GM18508 (cell line): ENCODE data around the gene PITPNC1.
"Not testable (repeated sequence)": the region's sequence is repeated elsewhere in the genome, so short reads cannot be mapped to it uniquely, and the experiment has no call there.

Experiments used
- ATAC-seq: cut with Tn5 transposase; IDR thresholded peaks from one replicate; pipeline ENCODE4 v1.9.1; 2021; ENCODE audit warnings: moderate number of reproducible peaks; ENCODE audit not compliant: insufficient read depth, unreplicated experiment

PITPNC1 gene

DNA sequence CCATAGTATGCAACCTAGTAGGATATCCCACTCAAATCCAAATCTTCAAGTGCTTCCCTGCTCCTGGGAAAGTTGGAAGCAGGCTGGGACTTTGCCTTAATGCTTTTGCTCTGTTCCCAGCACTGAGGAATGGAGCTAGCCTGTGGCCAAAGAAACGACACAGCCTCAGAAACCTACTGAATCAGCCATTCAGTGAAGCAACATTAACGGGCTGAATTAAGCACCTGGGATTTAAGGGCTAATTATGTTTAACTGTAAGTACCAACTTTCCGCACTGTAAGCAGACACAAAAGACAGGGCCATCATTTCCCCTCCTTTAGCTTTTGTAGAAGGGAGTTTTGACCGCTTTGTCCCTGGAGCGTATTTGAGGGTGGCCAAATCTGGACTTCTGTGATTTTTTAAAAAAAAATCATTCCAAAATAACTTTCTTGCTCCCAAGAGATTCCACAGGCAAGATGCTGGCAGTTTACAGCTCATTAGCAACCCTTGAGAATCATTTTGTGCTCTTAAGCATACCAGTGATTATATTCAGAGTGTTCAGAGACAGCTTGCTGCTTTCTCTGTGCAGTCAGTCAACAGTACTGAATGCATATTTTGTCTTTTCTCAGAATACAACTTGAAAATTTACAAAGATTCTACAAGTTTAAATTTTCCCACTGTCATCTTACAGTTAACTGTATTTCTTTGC, 323.1 kb downstream of the PITPNC1 start:
- no peak for ATAC-seq

DNA sequence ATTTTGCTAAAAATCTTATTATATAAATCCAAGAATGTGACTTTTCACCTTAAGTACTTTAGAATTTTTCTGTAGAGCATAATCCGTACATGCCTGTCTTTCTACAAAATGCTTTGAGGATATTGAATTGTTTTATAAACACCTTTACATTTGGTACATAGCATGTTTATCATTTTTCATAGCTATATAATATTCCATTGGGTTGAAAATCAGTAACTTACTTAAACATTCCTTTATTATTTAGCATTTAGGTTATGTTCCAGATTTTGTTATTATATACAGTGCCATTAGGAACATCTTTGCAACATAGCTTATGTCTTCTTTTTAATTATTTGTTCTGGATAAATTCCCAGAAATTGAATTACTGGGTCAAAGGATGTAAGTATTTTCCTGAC, 323.6 kb downstream of the PITPNC1 start:
- ATAC-seq, result no peak

DNA sequence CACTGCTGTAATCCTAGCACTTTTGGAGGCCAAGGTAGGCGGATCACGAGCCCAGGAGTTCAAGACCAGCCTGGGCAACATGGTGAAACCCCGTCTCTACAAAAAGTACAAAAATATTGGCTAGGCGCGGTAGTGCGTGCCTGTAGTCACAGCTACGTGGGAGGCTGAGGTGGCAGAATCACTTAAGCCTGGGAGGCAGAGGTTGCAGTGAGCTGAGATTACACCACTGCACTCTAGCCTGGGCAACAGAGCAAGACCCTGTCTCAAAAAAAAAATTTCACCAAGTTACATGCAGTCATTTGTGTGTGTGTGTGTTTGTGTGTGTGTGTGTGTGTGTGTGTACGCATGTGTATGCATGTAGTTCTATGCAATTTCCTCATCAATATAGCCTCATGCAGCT, 325.8 kb downstream of the PITPNC1 start:
- ATAC-seq, result not testable (repeated sequence)

DNA sequence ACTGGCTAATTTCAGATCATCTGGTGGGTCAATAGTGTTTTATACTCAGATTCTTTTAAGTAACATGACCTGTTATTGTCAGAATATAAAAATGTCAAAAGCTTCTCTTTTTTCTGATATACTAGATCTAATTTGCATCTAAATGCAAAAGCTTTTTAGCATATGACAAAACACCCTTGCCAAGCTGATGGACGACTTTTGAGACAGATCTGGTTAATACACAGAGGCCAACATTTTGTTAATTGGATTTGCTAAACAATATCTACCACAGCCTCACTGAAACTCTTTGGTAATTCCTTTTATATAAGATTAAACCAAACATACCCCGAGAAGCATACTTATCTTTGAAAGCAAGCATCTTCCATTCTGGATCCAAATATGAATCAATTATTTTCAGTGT, 330.4 kb downstream of the PITPNC1 start:
- ATAC-seq, result no peak

DNA sequence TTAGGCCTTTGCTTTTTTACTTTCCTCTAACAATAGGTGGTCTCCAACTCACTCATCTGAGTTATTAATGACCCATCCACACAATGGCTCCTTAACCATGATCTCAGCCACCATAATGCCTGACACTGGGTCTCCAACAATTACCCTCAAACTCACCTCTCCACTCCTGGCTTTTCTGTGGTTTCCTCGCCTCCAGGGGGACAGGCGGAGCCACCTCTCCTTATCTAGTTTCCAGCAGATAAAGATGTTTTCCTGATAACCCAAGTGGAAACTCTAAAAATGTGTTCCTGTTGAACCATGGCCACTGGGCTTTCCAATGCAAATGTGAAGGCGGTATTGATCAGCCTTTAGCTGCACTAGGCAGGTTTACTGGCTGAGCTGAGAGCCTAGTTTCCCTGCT, 331.3 kb downstream of the PITPNC1 start:
- ATAC-seq, result no peak

DNA sequence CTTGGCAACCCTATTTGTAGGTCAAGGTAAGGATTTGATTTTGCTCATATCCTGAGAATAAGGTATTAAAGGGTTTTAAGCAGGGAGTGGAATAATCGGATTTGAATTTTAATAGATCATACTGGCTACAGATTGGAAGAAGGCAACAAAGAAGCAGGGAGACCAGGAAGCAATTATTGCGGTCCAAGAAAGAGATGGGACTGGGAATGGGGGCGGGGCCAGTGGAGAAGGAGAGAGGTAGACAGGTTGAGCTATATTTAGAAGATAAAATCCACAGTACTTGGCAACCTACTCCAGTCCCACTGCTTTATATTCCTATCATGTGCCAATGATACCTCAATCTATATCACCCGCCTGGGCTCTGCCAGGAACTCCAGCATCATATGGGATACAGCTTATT, 334.8 kb downstream of the PITPNC1 start:
- ATAC-seq, result no peak

DNA sequence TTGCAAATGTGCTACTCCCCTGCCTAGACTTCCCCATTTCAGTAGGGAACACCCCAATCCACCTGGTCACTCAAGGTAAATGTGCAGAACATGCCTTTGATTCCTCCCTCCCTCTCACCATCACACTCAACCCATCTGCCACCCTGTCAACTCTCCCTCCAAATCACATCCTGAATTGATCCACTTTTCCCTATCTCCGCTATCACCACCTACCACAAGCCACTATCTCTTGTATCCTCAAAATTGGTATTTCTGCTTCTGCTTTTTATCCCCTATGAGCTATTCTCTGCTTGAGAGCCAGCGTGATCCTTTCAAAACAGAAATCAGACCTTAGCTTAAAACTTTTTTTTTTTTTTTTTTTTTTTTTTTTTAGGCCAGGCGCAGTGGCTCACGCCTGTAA, 335.3 kb downstream of the PITPNC1 start:
- ATAC-seq, result no peak

DNA sequence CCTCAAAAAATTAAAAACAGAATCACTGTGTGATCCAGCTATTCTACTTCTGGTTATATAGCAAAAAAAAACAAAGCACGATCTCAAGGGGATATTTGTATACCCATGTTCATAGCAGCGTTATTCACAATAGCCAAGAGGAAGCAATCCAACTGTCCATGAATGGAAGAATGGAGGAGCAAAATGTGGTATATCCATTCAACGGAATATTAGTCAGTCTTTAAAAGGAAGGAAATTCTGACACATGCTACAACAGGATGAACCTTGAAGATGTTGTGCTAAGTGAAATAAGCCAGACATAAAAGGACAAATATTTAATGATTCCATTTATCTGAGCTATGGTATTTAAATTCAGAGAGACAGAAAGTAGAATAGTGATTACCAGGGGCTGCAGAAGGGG, 336.1 kb downstream of the PITPNC1 start:
- ATAC-seq, result no peak

DNA sequence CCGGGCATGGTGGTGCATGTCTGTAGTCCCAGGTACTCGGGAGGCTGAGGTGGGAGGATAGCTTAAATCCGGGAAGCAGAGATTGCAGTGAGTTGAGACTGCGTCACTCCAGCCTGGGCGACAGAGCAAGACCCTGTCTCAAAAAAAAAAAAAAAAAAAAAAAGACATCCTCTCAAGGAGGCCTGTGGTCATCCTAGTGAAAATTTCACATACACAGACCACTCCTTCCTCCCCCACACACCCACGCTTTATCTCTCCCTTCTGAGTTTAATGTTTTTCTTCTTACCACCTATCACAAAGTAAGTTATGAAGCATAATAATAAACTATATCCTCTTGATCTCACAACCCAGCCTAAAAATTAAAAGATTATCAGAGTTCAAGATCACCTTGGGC, 339.3 kb downstream of the PITPNC1 start:
- ATAC-seq, result no peak

DNA sequence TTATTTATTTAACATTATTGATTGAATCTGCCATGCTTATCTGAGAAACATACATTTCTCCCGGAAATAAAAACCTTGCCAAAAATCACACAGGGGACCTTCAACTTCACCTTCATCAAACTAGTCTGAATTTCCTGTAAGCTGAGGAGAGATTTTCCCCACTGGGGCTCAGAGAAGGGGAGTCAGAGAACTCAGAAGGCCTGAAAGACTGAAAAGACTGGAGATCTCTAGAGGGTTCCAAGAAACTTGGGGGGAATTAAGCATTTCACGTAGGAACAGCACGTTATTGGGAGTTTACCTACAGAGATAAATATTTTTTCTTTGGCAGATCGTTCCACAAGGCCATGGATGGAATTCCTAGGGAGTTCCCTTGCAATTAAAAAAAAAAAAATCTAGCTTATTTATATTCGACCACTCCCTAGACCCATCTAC, 340.1 kb downstream of the PITPNC1 start:
- ATAC-seq, result no peak

DNA sequence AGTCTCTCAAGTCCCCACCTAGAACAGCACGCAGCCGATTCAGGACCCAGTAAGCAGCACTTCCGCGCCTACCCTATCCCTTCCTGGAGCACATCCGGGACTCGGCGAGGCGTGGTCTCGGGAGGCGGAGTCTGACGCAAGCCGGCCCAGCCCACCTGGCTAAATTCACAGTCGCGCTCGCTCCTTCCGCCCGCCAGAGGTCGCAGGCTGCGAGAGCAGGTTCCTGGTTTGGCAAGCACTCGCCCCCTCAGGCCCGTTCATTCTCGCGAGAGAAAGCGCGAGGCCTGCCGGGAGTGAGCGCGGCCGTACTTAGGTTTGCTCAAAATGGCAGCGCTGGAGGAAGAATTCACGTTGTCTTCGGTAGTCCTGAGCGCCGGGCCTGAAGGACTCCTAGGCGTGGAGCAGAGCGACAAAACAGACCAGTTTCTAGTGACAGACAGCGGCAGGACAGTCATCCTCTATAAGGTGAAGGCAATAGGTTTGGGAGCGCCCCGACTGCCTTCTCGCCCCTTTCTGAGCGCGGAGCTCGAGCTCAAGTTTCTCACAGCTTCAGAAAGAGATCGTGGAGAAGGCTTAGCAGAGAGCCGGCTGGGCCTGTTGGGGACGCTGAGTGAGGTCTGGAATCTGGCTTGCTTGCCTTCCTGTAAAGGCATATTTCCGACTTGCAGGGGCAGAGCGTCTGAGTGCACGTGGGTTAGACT, 340.7 kb downstream of the PITPNC1 start, which contains the start of gene NOL11:
NOL11 (plus strand) TSS at position 313 of the 701 bp plus-strand sequence; CDS start at position 325, 12 bp downstream.
- peak; percentile 86 for ATAC-seq

DNA sequence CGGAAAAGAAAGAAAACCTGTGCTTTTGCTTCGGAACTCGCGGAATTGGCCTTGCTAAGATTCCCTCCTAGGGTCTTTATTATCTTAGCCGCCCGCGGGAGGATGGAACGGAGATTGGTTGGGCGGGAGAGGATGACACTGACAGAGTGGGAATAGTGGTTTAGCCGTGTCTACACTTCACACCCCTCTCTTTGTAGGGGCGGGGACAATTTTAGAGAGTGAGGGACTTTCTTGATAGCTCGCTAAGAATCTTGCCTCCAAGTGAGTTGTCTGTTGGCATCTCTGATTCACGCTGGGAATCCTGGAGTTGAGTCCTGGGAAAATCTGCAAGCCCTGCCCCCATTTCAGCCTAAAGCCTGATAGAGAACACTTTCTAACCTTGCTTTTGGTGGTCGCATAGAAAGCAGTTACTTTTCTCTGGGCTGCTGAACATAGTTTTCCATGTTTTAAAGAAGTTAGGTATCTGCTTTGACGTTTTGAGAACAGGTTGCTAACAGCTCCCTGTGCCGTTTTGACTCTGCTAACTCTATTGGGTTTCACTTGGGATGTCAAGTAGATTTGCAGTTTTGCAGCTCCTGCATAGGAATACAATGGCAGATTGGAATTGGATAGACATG, 341.4 kb downstream of the PITPNC1 start:
- no peak for ATAC-seq

DNA sequence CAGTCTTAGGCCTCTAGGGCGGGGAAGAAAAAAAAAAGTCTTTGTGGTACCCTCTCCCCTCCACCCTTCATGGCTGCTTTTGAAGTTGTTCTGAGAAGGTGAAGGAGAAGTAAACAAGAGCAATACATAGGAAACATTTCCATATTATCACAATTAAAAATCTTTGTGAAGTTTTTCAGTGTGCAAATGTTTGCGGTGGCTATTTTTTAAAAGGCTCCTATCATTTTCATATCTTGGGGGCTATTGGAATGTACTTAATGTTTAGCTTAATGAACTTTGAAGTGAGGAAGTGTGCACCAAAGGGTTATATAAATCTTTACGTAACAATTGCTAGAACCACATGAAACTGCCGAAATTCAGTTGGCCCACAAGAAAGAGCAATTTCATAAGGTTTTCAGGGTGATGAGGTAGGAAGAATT, 348.3 kb downstream of the PITPNC1 start:
- ATAC-seq, result no peak

DNA sequence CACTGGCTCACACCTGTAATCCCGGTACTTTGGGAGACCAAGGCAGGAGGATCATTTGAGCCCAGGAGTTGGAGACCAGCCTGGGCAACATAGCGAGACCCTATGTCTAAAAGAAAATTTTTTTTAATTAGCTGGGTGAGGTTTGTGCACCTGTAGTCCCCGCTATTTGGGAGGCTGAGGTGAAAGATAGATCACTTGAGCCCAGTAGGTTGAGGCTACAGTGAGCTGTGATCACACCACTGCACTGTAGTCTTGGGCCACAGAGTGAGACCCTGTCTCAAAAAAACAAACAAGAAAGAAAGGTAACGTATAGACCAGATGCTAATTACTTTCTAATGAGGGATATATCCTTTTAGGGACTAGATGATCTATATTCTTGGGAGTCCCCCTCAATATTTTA, 348.7 kb downstream of the PITPNC1 start:
- no peak for ATAC-seq

DNA sequence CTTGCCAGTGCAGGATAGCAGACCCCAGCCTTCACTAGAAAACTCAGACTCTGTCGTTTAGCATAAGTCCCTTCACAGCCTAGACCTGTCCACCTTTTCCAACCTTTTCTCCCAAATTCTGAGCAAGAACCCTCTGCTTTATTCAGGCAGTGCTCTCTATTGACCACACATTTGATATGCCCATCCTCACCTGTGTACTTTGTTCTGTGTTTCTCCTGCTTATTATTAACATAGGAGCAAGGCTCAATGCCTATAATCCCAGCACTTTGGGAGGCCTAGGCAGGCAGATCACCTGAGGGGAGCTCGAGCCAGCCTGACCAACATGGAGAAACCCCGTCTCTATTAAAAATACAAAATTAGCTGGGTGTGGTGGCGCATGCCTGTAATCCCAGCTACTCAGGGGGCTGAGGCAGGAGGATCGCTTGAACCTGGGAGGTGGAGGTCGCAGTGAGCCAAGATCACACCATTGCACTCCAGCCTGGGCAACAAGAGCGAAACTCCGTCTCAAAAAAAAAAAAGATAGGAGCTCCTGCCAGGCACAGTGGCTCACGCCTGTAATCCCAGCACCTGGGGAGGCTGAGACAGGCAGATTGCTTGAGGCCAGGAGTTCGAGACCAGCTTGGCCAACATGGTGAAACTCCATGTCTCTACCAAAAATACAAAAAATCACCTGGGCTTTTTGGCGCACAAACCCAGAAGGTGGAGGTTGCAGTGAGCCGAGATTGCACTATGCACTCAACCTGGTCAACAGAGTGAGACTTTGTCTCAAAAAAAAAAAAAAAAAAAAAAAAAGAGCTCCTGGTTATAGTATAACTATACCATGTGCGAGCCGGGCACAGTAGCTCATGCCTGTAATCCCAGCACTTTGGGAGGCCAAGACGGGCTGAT, 350.3 kb downstream of the PITPNC1 start:
- not testable (repeated sequence) for ATAC-seq

DNA sequence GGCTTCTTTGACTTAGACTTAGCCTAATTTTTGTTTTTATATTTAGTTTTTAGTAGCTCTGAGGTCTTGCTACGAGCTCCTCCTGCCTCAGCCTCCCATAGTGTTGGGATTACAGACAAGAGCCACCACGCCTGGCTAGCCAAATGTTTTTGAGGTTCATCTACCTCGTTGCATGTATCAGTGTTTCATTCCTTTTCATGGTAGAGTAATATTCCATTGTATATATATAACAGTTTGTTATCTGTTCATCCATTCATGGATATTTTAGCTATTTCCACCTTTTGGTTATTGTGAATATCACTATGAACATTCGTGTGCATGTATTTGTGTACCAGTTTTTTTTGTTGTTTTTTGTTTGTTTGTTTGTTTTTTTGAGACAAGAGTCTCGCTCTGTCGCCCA, 352.8 kb downstream of the PITPNC1 start:
- no peak for ATAC-seq

DNA sequence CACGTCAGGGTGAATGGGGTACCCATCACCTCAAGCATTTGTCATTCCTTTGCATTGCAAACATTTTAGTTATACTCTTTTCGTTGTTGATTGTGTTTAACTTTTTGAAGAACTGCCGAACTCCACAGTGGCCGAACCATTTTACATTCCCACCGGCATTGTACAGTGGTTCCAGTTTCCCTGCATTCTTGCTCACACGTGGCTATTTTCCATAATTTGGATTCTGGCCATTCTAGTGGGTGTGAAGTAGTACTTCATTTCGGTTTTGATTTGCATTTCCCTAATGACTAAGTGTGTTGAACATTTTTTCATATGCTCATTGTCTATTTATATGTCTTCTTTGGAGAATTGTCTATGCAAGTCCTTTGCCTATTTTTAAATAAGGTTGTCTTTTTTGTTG, 353.6 kb downstream of the PITPNC1 start:
- ATAC-seq, result no peak

DNA sequence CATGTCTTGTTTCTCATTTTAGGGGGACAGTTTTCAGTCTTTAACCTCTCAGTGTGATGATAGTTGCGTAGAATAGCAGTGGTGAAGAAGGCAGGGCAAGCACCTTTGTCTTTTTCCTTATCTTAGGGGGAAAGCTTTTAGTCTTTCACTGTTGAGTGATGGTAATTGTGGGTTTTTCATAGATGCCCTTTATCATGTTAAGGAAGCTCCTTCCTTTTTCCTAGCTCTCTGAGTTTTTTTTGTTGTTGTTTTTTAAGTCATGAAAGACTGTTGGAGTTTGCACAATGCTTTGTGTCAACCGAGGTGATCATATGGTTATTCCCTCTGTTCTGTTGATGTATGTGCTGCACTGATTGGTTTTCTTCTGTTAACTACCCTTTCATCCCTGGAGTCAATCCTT, 356.4 kb downstream of the PITPNC1 start:
- no peak for ATAC-seq

DNA sequence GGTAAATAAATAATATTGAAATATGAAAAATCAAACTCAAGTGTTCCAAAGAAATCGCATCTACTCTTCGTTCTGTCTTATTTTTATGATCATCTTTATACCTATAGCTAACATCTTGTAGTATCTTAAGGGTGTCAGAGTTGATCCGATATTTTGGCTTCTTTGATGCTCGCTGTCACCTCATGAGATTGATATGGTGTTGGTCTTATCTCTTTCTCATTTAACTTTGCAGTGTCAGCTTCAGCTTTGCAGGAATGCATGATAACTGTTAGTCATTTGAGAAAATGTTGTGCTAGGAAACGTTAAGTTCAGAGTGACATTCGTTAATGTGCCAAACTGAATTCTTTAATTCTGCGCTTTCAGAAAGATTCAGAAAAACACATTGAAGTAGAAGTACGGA, 360.1 kb downstream of the PITPNC1 start:
- no peak for ATAC-seq

DNA sequence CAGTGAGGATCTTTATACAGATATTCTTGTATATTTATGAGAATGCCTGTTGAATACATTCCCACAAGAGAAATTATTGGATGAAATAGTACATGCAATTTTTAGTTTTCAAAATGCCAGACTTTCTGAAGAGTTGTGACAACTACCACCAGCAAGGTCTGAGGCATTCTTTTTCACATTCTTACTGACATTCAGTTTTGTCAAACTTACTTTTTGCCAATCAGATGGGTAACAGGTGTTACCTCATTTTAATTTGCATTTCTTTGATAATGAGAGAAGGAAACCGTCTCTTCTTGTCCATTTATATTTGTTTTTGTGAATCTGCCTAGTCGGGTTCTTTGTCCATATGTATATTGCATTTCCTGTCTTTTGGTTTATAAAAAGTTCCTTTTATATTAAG, 364.9 kb downstream of the PITPNC1 start:
- ATAC-seq, result no peak
